DMS114 treated with DMSO at 0.1 percent for 48 hours (cell line): ENCODE data around the gene SPRR1A.

ENCODE experiments used
- DNase-seq: peaks from one replicate; lab custom pipeline; 2025; ENCODE audit not compliant: unreplicated experiment; lab: John Stamatoyannopoulos, UW

SPRR1A gene, protein sequence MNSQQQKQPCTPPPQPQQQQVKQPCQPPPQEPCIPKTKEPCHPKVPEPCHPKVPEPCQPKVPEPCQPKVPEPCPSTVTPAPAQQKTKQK

DNA sequence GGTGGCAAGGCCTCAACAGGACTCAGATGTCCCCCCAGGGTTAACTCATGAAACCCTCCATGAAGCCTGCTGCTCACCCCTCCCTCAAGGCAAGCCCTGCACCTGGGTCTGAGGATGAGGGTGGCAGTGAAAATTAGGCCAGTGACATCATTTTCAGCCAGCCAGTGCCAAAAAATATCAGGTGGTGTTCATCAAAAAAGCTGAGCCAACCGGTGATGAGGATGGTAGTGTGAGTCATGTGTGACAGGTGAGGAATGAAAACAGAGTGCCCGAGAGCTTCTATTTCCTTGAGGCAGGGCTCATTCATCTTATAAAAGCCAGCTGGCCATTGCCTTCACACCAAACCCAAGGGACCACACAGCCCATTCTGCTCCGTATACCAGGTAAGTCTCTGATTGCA is at the start of gene SPRR1A:
Gene SPRR1A, plus strand, starts transcription at position 339 of the 400 bp plus-strand sequence. CDS start 1,150 bp downstream, outside the sequence.
- DNase-seq = no peak

DNA sequence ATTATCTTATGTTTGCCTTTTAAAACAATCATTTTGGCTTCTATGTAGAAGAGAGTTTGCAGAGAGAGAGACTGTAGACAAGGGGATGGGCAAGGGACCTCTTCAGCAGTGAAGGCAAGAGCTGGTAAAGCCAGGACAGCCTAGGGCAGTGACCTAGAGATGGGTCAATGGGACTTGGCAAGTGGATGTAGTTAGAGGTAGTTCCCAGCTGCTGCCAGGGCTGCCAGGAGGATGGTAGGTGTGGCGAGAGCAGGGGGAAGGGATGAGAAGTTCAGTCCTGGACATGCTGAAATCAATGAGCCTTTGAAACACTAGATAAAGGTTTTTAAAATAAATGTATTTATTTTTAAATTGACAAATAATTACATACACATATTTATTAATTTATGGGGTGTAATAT is 43.3 kb upstream of the SPRR1A start:
- DNase-seq = no peak

GRCh38 chr1:152941037-152941711 is 42.7 kb upstream of the SPRR1A start:
- no peak for DNase-seq

DNA sequence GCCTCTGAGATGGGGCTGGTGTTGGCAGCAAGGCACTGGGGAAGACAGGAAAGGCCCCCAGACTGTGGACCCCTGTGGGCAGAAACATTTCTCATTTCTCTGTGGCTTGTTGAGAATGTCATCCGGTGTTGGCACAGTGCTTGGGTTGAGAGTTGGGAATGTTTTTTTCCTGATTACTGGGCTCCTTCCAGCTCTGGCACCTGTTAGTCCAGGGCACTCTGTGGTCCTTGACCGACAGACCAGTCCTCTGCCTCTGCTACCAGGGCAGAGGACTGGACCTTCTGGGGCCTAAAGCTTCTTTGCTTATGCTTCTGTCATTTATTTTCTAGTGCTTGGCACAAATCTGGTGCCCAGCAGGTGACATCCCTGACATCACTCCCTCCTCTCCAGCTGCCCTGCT is 41.7 kb upstream of the SPRR1A start:
- DNase-seq = no peak

- no peak for DNase-seq
Measured at GRCh38 chr1:152946248-152946647, 37.6 kb upstream of the SPRR1A start.

DNA sequence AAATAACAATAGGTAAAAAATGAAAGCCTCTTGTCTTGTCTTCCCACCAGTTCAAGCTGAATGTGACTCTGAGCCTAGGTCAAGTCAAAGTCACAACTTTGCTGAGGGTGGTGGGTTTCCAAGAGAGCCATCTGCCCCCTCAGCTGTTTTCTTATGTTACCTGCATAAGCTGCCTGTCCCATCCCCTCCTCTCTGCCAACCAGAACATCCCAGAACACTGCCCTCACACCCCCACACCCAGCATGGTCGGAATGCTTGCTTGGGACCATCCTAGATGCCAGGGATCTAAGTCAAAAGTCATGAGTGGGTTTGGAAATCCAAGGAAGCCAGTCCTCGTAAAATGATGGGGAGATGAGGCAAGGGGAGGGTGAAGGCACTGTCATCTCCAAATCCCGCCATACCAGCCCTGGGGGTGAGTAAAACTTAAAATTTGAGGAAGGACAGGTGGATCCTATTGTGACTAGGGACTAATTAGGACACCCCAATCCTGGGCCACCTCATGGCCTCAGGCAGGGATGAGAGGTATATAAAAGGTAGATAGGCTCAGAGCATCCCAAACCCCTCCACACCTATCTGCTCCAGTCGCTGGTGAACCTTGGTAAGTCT is 37.1 kb upstream of the SPRR1A start, which contains the start of gene SPRR5:
Gene SPRR5, plus strand, starts transcription at position 556 of the 606 bp plus-strand sequence. CDS start 1,349 bp downstream, outside the sequence.
- DNase-seq = no peak

GRCh38 chr1:152951711-152952110 is 32.2 kb upstream of the SPRR1A start:
- DNase-seq = no peak

- no peak for DNase-seq
Measured at GRCh38 chr1:152953761-152954160, 30.1 kb upstream of the SPRR1A start.

DNA sequence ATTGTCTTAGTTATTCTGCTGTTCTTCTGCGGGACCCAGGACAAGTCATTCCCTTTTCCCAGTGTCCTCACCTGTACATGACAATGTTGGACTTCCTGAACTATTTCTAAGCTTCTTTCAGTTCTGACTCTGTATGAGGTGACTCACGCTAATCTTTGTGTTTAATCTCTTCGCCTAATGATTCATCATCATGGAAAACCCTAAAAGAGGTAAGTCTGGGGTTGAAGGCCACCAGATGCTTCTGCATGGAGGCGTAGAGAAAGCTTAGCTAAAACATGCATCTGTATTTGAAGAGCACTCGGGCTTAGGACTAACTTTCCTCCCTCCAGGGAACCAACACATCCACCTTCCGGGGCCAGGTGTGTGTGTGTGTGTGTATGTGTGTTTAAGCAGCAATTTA is 29.4 kb upstream of the SPRR1A start:
- no peak for DNase-seq

DNA sequence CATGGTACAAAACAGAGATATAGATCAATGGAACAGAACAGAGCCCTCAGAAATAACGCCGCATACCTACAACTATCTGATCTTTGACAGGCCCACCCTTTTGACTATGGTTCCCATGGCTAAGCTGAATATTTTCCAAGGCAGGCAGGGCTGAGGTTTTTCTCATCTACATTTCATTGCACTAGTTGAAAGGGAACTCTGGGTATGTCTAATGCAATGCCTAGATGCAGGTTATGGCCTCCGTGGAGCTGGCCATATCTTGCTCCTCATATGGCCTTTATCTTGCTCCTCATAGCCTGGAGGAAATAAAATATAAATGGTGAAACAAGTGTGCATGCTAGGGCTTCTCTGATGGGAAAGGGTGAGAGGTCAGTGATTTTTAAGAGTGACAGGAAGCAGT is 26.3 kb upstream of the SPRR1A start:
- DNase-seq = no peak

- DNase-seq = no peak
Measured at GRCh38 chr1:152959273-152959672, 24.6 kb upstream of the SPRR1A start.

DNA sequence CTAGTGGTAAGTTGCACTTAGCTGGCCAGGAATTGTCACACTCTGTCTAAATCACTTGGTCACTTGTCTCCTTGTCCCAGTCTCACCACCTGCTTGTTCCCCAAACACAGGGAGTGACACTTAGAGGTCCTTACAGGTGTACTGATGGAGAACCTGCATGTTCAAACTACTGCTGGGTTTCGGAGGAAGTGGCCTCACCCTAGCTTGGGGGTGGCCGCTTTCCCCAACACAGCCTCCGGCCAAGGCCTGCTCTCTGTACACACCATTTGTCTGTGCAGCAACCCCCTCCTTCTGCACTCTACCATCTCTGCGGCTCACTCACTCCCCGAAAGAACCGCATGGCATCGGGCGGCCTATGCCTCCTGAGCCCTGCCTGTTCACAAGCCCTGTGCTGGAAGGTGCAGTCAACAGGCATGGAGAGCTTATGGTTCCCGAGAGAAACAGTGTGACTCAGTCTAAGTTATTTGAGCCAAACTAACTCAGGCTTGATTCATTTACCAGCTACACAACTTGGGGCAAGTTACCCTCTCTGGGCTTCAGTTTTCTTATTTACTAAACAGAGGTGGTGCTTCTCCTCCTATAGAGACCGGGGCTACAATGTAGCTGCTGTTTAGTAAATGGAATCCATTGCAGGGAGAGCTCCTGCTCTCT is 24.0 kb upstream of the SPRR1A start:
- DNase-seq = no peak

DNA sequence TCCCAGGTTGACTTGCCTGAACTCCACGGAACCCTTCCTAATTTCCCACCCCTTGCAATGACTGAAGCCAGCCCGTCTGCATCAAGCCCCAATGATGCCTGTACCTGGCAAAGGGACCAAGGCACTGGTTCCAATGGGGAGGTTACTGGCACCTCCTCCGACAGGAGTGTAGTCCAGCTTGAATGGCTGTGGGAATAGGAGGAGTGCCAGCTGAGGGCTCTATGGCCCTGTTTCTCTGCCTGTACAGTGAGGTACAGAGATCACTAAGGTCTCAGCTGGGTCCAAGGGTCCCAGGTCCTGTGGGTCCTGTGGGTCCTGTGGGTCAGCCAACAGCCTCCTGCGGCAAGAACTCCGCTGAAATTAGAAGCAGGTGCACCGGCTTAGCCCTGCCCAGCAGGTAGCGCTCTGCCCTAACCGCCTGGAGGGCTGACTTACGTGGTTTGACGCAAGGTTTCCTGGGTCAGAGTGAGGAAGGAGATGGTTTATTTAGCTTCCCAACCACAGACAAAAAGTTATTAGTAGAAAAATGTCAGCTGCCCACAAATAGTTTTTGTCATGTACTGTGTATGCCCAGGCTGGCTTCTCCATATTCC is 23.3 kb upstream of the SPRR1A start:
- DNase-seq = no peak

GRCh38 chr1:152961226-152961891 is 22.5 kb upstream of the SPRR1A start:
- no peak for DNase-seq

GRCh38 chr1:152962876-152963415 is 20.9 kb upstream of the SPRR1A start:
- no peak for DNase-seq

GRCh38 chr1:152964536-152964935 is 19.3 kb upstream of the SPRR1A start:
- DNase-seq = no peak

DNA sequence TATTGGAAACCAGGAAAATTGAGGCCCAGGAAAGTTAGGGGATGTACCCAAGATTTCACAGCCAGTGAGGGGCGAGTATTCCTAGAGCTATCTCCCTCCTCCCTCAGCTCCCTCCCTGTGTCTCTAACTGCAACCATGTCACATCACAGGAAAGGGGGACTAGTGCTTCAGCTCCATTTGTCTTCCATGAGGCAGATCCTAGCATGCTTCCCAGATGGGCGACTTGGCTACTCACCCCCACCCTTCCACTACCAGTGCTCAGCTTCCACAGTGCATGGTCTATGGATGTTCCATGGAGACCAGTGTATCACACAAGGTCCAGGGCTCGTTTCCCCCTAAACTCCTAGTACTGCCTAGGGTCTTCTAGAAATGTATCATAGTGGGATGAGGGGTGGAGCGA is 18.0 kb upstream of the SPRR1A start:
- DNase-seq = no peak

- DNase-seq = no peak
Measured at GRCh38 chr1:152967201-152967600, 16.7 kb upstream of the SPRR1A start.

DNA sequence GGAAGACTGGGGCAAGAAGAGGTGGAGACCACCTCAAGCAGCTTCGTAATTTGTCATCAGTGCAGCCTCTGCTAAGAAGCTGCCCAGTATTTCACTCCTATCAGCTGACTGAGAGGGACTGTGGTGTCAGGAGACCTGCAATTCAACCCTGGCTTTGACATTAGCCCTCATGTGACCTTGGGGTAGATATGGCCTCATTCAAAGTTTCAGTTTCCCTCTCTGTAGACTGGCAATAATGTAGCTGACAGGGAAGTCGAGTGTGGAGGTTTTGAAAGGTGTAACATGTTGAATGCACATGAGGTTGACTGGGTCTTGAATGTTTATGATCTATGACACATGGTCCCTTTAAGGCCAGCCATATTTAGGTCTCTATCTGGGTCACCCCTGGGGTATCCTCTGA is 15.6 kb upstream of the SPRR1A start:
- no peak for DNase-seq

DNA sequence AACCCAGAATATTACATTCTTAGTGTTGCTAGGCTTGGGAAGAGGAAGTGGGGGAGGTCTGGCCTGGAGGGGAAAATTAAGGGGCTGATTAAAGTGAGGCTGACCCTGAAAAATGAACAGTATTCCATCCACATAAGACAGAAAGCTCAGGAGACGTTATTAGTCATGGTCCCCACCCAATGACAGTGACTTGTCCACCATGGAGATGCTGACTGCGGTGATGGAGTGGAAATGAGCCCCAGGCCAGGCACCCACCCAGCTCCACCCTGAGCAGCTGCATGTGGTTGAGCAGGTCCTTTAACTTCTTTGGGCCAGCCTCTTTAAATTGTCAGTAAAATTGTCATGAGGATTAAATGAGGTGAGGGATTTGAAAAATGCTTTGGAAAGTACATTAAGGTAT is 14.8 kb upstream of the SPRR1A start:
- no peak for DNase-seq

DNA sequence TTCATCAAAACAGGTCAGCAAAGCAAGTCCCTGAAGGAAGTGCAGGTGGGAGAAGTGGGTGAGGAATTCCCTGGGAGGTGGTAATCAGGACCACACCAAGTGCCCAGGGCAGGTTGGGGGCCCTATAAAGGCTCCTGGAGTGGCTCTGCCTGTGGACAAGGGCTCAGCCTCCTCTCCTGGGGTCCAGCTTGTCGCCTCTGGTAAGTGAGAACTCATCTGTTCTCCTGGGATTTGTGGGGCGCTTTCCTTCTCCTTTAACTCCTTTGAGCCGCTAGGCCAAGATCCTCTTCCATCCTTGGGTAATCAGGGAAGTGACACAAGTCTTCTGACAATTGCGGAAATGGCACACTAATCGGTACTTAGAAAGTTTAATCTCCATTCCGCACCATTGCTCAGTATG is 13.4 kb upstream of the SPRR1A start, which contains the start of gene SPRR4:
Gene SPRR4, plus strand, starts transcription at position 154 of the 400 bp plus-strand sequence. CDS start 1,243 bp downstream, outside the sequence.
- no peak for DNase-seq
